DND-41 (cell line): Measurements from ENCODE around the gene NLRP6.

Experiments used
- ATAC-seq: fragments of 200-7000 bp; cut with Tn5 transposase; 3 replicates; pipeline ENCODE4 v1.9.1; 2021; ENCODE audit warnings: low read depth; ENCODE audit not compliant: insufficient read depth
- DNase-seq: peaks from one replicate; pipeline ENCODE4 v3.0.0-alpha.2; 2020
- H2AFZ ChIP-seq: 2 replicates; pipeline ENCODE4 v1.6.0; 2012; ENCODE audit warnings: low read depth, low read length
- H3K27ac ChIP-seq: 2 replicates; pipeline ENCODE4 v1.5.1; 2012; ENCODE audit warnings: low read length, inconsistent platforms
- H3K27me3 ChIP-seq: fragments of 200-600 bp; sonication (generic); 2 replicates; pipeline ENCODE4 v1.6.0; 2012; ENCODE audit warnings: low read length, mild to moderate bottlenecking, inconsistent platforms; ENCODE audit not compliant: insufficient read depth, poor library complexity
- H3K36me3 ChIP-seq: 2 replicates; pipeline ENCODE4 v1.5.1; 2012; ENCODE audit warnings: low read length, inconsistent platforms; ENCODE audit not compliant: insufficient read depth
- H3K4me1 ChIP-seq: 2 replicates; pipeline ENCODE4 v1.5.1; 2012; ENCODE audit warnings: mild to moderate bottlenecking, low read length; ENCODE audit not compliant: insufficient read depth
- H3K4me2 ChIP-seq: 2 replicates; pipeline ENCODE4 v1.6.0; 2012; ENCODE audit warnings: mild to moderate bottlenecking, moderate library complexity, low read length, inconsistent platforms; ENCODE audit not compliant: insufficient read depth
- H3K4me3 ChIP-seq, 2 experiments: fragments of 200-600 bp in 1 of 2; shearing (Covaris generic) in 1 of 2; 2 replicates each; pipeline ENCODE4 v1.5.1; 2012 to 2016; ENCODE audit warnings: inconsistent platforms in 2 of 2, low read length in 2 of 2, mild to moderate bottlenecking in 2 of 2, low read depth in 1 of 2, moderate library complexity in 1 of 2
- H3K79me2 ChIP-seq: 2 replicates; pipeline ENCODE4 v1.6.0; 2012; ENCODE audit warnings: low read length, inconsistent platforms; ENCODE audit not compliant: insufficient read depth
- H3K9ac ChIP-seq: 2 replicates; pipeline ENCODE4 v1.6.0; 2012; ENCODE audit warnings: low read depth, mild to moderate bottlenecking, inconsistent platforms, low read length, moderate library complexity
- H3K9me3 ChIP-seq: 2 replicates; pipeline ENCODE4 v1.5.1; 2012; ENCODE audit warnings: low read length, moderate library complexity, mild to moderate bottlenecking, inconsistent platforms; ENCODE audit not compliant: insufficient read depth, severe bottlenecking
- H4K20me1 ChIP-seq: 2 replicates; pipeline ENCODE4 v1.6.0; 2012; ENCODE audit warnings: low read length; ENCODE audit not compliant: insufficient read depth
- CTCF ChIP-seq: IDR thresholded peaks from 2 replicates; pipeline ENCODE4 v1.5.1; 2012; ENCODE audit warnings: borderline replicate concordance, low read length, moderate library complexity, mild to moderate bottlenecking; ENCODE audit not compliant: poor library complexity, severe bottlenecking; ENCODE audit errors: extremely low read depth
- EZH2 ChIP-seq: IDR thresholded peaks from 3 replicates; pipeline ENCODE4 v1.6.1; 2012; ENCODE audit warnings: borderline replicate concordance, low read depth, mild to moderate bottlenecking, moderate library complexity, low read length, inconsistent platforms; ENCODE audit not compliant: severe bottlenecking

Gene NLRP6

GRCh38 chr11:289712-290620, 11.8 kb downstream of the NLRP6 start:
- DNase-seq (peak; percentile 69), ATAC-seq (peak; percentile 64)
- H3K4me3 ChIP-seq = peak overlapping the region in 1 of 2 experiments; percentile 48; a peak in 2 of 4 replicates
- H3K4me2 ChIP-seq = peak overlapping the region; percentile 61
- peaks cover 7% of the 10 kb centered on the region; the same call in 1 of the 2 replicates for H4K20me1 ChIP-seq
- H3K27me3 ChIP-seq = peaks cover 9% of the 10 kb centered on the region
- H3K36me3 ChIP-seq = peaks cover 32% of the 10 kb centered on the region
- no peaks in the 10 kb centered on the region for H3K9me3 ChIP-seq
- peaks cover 5% of the 10 kb centered on the region; the same call in 1 of the 2 replicates for H3K79me2 ChIP-seq
- H3K9ac ChIP-seq = peak overlapping the region; percentile 54
- peak overlapping the region; percentile 10; the same call in 1 of the 2 replicates for H2AFZ ChIP-seq
- peaks cover 44% of the 10 kb centered on the region for H3K4me1 ChIP-seq
- TF ChIP-seq EZH2 (no peak), CTCF (no peak)
- H3K27ac ChIP-seq = peak overlapping the region; percentile 70

GRCh38 chr11:290621-291231, 12.5 kb downstream of the NLRP6 start:
- TF ChIP-seq EZH2 (no peak), CTCF (no peak)
- no peaks in the 10 kb centered on the region for H3K9me3 ChIP-seq
- no peak for DNase-seq
- peaks cover 5% of the 10 kb centered on the region; the same call in 1 of the 2 replicates for H3K79me2 ChIP-seq
- H3K4me1 ChIP-seq = peaks cover 44% of the 10 kb centered on the region
- H3K4me3 ChIP-seq = no peak overlapping the region
- peak overlapping the region; percentile 15; the same call in 1 of the 2 replicates for H3K27ac ChIP-seq
- peaks cover 32% of the 10 kb centered on the region for H3K36me3 ChIP-seq
- H3K9ac ChIP-seq = no peak overlapping the region
- H3K27me3 ChIP-seq = peaks cover 9% of the 10 kb centered on the region
- peak overlapping the region; percentile 61 for H3K4me2 ChIP-seq
- no peak overlapping the region for H2AFZ ChIP-seq
- H4K20me1 ChIP-seq = peaks cover 7% of the 10 kb centered on the region; the same call in 1 of the 2 replicates
- ATAC-seq = no peak

GRCh38 chr11:291281-292210, 13.3 kb downstream of the NLRP6 start:
- Histone ChIP-seq H3K27me3 (peaks cover 9% of the 10 kb centered on the region), H3K9ac (no peak overlapping the region; the same call in 1 of the 2 replicates), H2AFZ (no peak overlapping the region), H4K20me1 (peaks cover 10% of the 10 kb centered on the region), H3K4me2 (no peak overlapping the region; the same call in 1 of the 2 replicates), H3K4me1 (peaks cover 44% of the 10 kb centered on the region), H3K79me2 (peaks cover 5% of the 10 kb centered on the region; the same call in 1 of the 2 replicates), H3K36me3 (peaks cover 32% of the 10 kb centered on the region), H3K27ac (peak overlapping the region; percentile 15; the same call in 1 of the 2 replicates), H3K4me3 (no peak overlapping the region), H3K9me3 (no peaks in the 10 kb centered on the region)
- ATAC-seq (no peak), DNase-seq (no peak)
- TF ChIP-seq EZH2 (no peak), CTCF (no peak)
